HG03342 (cell line): ENCODE results near the gene HSD17B8.

Experiments
- ATAC-seq: cut with Tn5 transposase; IDR thresholded peaks from one replicate; pipeline ENCODE4 v1.9.1; 2021; ENCODE audit warnings: mild to moderate bottlenecking, moderate library complexity; ENCODE audit not compliant: unreplicated experiment

The HSD17B8 gene

DNA sequence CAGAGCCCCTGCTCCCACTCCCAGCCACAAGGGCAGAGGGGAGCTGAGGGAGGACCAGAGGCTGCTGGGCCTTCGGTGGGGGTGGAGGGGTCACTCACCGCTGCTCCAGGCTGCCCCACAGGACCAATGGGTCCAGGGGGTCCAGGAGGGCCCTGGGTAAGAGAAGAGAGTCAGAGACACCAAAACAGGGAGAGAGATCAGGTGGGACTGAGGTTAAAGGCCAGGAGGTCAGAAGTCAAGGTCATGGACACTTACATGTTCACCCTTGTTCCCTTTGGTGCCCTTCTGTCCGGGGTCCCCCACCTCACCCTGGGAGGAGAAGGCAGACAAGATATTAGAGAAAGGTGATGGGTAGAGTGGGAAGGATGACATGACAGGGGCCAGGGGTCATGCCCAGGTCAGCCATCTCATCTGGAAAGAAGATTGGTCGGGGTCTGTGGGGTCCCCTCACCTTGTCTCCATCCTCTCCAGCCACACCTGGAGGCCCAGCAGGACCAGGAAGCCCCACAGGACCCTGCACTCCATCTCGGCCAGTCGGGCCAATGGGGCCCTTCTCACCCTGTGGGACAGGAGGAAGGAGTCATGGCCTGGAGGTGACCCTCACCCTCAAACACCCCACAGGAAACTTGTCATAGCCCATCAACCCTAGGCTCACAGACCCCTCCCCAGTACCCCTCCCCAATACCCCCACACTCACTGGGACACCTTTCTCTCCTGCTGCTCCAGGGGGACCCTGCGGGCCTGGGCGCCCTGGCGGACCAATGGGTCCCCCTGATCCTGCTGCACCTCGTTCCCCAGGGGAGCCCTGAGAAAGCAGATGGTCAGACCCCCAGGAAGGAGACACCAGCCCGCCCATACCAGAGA is 33.2 kb upstream of the HSD17B8 start:
- no peak for ATAC-seq

DNA sequence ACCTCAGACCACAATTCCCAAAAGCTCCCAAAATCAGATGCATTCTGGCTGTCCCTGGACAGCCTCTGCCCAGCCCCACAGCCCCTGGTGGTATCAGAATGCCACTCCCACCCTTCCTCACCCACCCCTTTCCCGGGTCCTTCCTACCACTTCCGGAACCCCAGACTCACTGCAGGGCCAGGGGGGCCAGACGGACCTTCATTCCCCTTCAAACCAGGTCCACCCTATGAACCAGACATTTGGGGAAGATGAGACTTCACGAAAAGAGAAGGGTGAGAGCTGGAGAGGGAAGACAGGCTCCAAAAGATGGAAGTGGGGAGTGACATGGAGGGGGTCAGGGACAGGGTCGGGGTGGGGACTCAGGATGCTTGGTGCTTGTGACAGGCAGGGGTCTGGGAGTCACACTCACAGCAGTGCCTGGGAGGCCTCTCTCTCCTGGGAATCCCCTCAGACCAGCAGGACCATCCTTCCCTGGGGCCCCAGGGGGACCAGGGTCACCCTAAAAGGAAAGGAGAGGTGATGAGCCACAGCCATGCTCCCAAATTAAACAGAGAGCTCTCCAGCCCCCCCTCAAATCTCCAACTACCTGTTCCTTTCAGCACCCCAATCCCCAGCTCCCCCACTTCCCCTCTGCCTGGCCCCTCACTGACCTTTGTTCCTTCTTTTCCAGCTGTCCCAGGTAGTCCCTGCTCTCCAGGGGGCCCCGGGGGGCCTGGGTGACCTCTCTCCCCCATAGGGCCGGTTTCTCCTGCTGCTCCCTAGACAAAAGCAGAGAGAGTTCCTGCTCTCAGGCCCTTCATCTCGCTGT is 32.4 kb upstream of the HSD17B8 start:
- no peak for ATAC-seq

DNA sequence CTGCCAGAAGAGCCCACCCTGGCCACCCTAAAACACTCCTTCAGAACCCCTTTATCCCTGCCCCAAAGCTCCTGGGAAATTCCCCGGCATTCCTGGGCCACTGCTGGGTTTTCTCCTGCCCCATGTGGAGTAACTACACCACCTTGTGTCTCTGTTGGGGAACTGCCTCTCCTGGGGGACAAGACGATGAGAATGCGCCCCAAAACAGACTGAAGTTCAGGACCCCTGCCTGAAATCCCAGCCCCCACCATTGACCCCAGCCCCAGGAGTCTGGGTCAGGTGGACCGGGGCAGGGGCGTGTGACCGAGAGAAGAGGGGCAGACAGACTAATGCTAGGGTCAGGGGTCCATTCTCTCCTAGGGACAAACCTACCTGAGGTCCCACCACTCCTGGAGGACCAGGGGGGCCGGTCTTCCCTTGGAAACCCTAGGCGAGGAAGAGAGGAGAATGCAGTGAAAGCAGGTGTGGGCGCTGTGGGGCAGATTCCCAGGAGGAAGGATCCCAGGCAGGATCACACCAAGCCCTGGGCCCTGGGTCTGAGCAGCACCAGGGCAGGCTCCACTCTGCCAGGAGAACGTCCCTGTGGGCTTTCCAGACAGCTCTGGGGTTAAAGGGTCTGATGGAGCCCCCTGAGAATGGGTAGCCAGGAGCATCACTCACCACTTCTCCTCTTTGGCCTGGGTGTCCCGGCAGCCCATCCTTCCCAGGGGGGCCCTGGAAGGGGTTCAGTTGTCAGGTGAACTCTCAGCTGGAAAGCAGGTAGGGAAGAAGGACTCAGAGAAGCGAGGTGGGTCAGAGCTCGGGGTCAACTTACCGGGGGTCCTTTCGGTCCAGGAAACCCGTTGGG is 31.5 kb upstream of the HSD17B8 start:
- ATAC-seq, result no peak

DNA sequence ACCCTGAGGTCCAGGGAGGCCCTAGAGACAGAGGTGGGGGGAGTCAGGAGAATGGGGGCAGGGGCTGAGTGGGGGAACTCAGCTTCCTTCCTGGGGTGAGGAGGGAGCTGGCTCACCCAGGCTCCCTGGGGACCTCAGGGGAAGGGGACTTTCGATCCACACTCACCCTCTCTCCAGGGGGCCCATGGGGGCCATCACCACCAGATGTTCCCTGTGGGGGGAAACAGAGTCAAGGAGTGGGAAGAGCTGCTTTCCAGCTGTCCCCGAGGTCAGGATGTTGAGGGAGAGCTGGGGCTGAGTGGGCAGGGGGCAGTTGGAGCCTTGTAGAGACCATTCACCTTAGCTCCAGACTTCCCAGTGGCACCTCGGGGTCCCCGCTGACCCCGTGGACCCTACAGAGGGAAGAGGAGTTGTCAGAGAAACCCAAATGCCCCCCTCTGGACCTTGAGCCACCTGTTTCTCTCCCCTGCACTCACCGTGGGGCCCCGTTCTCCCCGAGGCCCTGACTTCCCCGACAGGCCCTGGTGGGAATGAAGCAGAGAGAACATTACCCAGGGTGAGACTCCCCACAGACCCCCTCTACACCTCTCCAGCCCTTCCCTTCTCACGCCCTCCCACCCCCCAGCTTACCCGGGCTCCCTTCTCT is 30.8 kb upstream of the HSD17B8 start:
- ATAC-seq, result no peak

DNA sequence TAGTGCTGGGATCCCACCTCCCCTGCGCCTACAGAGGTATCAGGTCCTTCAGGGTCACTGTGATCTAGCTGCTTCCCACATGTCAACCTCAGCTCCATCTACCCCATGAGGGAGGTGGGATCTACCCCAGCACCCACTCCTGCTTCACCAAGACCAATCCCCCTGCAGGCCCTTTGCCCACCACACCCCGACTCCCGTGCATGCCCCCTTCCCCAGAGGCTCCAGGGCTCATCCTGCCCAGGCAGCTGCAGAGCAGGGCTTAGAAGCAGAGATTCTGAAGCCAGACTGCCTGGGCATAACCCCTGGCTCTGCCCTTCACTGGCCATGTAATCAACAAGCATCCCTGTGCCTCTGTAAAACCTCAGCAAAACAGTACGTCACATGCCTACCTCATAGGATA is 29.7 kb upstream of the HSD17B8 start:
- no peak for ATAC-seq

DNA sequence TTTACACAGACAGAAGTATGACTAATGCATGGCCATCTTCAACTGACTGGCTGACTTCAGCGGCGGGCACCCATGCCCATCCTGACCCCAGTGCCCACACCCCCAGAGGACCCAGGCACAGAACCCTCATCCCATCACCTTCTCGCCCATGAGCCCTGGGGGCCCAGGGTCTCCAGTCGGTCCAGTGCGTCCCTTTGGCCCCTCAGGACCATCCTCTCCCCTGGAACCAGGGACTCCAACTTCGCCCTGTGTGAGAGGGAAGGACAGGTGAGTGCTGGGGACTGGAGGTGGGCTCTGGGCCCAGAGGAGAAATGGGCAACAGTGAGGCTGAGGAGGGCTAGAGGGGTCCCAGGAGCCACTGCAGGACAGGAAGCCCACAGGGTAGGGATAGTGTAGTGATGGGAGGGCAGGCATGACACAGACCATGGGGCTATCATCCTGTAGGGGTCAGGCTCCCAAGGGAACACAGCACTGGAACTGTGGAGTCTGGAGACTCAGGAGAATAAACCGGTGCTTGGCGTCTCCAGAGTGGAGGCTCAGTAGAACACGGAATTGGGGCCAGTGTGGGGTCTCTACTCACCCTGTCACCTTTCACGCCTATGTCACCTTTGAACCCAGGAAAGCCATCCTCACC is 28.9 kb upstream of the HSD17B8 start:
- ATAC-seq, result no peak

DNA sequence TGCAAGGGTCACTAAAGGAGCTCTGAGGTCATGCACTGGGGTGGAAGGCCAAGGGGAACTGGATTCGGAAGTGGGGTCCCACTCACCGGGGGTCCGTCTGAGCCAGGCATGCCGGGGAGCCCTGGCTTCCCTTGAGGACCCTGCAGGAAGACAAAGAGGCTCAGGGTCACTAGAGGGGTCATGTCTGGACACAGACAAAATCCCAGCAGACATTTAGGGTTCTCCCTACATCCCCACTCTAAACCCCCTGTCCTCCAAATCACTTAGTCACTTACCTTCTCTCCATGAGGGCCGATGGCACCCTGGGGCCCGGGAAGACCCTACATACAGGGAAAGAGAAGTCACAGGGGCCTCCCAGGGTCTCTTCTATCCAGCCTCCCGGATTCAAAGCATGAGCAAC is 27.5 kb upstream of the HSD17B8 start:
- ATAC-seq, result no peak

DNA sequence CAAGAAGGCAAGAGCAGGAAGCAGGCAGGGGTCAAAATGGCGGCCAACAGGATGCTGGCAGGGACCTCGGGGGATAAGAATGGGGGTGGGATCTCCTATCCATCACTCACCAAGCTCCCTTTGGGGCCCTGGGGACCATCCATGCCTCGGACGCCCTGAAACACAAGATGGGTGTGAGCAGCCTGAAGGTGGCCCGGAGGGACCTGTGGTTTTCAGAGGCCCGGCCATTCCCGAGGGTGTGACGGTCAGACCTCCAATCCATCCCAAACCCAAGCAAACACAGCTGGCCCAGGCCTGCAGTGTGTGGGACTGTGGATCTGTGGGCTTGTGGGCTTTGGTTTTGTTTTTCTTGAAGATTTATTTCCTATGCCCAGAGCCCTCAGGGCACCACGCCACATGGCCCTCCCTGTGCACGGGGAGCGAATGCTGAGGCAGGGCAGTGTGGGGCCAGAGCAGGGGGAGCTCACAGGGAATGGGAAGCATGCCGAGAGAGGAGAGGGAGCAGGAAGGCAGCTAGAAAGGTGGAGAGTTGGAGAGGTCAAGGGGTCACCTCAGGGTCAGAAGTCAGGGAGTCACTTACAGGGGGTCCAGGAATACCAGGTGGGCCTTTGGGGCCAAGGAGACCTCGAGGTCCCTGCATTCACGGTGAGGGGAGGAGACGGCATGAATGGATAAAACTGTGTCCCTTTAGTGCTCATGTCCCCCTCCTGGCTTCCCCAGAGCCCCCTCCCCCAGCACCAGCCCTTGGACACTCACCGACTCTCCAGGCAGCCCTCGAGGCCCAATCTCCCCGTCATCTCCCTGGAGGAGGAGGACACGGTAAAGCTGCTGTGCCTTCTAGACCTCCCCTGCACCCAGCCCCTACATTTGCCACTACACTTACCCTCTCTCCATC is 26.7 kb upstream of the HSD17B8 start:
- no peak for ATAC-seq

DNA sequence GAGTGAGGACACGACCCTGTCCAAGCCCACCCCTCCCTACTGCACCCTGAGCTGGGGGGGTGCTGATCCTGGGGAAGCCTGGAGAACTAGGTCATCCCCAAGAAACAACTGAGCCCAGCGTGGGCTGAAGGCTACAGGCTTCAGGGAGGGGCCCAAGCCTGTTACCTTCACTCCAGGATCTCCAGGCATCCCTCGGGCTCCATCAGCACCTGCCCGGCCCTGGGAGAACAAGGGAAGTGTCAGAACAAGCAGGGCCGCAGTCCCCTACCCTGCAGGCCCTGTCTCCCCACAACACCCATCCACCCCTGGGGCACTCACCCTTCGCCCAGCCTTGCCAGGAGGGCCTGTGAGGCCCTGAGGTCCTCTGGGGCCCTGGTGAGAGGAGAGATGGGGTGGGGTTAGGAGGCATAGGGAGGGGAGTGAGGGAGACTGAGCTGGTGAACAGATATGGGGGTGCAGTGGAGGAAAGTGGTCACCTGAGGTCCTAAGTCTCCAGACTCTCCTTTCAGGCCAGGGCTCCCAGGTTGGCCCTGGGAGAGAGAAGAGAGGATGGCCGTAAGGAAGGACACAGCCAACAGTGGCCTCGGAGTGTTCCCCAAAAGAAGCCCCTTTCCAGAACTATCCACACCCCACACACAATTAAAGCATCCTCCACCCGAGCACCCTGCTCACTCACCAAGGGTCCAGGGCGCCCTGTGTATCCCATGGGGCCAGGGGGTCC is 25.5 kb upstream of the HSD17B8 start:
- ATAC-seq, result no peak

DNA sequence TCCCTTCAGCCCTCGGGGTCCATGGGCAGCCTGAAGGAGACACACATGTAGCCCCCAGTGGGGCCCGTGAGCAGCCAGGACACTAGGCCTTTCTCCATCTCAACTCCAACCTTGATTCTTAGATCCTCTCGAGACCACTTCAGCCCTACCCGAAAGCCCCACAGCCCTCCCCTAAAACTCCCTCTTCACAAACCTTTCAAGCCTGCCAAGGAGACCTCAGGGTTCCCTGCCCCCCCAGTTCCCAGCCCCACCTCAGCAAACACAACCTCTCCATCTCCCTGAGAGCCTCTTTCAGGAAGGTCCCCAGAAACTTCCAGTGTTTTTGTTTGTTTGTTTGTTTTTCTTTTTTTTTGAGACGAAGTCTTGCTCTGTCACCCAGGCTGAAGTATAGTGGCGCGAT is 23.3 kb upstream of the HSD17B8 start:
- ATAC-seq, result no peak

DNA sequence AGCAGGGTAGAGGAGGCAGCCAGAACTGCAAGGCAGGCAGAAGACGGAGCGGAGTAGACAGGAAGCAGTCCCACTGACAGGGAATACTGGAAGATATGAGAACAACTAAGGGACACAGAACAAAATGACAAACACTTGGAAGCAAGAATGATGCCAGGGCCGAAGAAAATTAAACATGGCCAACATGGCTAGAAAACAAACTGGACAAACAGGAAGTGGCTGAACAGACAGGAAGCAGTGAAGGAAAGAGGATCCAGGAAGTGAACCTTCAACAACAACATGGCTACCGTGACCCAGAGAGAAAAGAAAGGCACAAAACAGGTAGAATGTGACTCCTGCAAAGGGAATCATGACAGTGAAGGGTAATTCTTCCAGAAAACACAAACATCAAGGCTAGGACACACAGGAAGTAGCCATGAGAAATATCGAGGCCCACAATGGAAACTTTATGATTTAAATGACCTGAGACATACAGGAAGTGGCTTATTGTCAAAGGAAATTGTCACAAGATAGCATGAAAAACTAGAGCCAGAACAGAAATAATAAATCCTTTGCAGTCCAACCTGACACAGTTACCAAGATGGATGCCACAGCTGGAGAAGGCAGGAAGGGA is 21.3 kb upstream of the HSD17B8 start:
- no peak for ATAC-seq

DNA sequence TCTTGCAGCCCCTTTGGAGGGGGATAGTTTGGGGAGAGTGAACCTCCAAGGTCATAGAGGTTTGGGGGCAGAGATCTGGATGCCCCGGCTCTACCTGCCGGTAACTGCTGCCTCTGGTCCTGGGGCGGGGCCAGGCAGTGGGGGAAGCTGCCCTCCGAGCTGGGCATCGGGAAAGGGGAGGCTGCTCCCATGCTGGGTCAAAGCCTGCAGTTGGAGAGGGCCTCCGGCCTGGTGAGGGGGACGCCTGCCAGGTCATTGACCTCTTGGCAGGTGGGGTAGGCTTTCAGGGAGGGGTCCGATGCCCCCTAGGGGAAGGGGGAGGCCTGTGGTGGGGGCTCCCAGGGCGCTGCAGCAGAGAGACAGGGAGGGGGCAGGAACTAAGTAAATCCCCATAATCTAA is 19.3 kb upstream of the HSD17B8 start:
- no peak for ATAC-seq

DNA sequence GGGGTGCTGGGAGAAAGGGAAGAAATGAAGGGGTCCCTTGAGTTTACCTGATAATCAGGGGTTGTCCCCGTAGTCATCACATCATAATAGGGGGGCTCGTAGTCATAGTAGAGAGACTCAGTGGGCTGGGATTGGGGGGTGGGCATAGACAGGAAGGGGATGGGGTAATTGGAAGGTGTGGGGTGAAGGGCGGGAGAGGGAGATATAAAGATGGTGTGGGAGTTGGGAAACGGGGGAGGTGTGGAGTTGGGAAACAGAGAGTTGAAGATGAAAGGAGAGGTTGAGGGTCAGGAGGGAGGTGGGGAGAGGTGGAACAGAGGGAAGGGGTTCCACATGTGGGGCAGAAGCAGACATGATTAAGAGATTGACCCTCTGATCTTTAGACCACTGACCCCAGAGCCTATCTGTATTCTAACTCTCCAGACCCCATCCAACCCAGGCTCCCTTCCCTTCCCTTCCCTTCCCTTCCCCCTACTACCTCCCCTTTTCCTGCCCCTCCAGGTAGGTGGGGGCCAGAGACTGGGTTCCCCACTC is 18.7 kb upstream of the HSD17B8 start:
- ATAC-seq, result no peak

DNA sequence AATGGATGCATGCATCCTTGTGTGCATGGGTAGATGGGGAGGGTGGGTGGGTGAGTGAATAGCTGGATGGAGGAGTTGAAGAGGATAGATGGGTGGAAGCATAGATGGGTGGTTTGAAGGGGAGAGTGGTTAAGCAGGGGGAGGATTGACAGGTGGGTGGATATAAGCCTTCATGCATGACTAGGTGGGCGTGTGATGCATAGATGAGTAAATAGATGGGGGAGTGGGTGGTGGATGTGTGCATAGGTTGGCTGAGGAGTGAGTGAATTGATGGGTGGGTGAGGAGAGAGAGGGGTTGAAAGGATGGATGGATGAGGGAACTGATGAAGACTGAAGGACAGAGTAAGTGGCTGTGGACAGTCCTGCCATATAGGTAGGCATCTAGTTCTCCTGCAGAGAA is 16.6 kb upstream of the HSD17B8 start:
- ATAC-seq, result no peak

DNA sequence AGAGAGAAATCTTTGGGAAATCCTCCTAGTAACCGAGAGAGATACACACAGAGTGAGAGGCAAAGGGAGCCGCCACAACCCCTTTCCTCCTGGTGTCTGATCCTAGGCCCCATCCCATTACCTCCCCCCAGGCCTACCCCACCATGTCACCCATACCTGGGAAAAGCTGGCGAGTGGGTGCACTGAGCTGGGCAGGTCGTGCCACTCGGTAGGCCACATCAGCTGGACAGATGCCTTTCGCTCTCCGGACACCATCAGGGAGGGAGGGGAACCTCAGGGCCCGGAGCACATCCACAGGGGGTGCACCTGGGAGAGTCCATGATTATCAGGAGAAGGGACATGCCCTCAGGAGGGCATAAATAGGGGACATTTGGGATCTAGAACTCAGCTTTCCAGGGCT is 15.3 kb upstream of the HSD17B8 start:
- ATAC-seq, result no peak

DNA sequence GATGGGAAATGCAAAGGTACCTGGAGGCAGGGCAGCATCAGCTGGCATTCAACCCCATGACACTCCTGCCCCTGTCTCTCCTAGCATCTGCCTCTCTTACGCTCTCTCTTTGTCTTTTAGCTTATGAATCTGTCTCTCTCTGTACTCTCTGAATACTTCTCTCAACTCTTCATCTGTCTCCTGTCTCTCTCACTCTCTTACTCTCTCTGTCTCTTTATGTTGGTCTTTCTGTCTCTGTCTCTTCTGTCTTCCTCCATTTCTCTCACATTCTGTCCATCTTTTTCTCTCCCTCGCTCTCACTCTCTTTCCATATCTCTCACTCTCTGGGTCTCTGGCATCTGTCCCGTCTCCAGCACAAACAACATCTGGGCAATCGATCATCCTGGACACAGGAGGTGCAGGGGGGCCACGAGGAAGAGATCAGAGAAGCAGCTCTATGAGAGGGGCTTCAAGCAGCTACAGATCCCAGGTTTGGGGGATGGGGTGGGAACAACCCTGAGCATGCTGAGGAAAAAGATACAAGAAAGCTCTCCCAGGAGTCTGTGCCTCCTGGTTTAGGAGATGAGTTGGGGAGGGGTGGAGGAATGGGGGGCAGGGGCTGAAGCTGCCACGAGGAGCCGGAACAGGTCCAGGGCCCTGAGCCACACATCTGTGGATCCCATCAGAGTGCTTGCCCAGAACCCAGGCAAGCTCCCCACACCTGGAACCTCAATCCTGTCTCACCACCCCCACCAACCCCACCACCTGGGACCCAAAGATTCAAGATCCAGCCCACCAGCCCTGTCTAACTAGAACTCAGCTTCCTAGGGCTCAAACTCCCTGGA is 14.6 kb upstream of the HSD17B8 start:
- no peak for ATAC-seq

DNA sequence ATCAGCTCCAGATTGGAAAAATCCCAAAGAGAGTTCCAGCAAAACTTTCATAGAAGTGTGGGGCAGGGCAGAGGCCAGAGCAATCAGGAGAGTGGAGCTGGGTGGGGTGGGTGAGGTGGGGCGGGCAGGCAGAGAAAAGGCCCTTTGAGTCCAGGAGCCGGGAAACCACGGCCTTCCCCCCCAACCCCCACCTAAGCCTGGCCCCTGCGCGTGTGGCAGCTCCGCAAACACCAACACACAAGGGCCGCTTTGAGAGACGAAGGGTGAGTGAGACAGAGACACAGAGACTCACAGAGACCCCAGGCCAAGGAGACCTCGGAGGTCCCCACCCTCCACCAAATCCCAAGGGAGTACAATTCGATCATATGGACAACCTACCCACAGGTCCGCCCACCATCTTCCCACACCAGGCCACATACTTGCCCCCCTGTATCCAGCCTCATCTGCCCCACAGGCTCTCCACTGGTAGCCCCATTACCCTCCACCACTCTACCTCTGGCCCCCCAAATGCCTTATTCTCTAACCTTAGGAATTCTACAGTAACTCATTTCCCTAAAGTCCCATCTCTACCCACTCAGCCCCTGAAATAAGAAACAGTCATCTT is 13.8 kb upstream of the HSD17B8 start:
- ATAC-seq, result no peak
